HG02623 (cell line): Measurements from ENCODE around the gene APOBEC3H.

ENCODE experiments used
- ATAC-seq: cut with Tn5 transposase; IDR thresholded peaks from one replicate; pipeline ENCODE4 v1.9.1; 2021; ENCODE audit warnings: moderate library complexity; ENCODE audit not compliant: unreplicated experiment

APOBEC3H gene

DNA sequence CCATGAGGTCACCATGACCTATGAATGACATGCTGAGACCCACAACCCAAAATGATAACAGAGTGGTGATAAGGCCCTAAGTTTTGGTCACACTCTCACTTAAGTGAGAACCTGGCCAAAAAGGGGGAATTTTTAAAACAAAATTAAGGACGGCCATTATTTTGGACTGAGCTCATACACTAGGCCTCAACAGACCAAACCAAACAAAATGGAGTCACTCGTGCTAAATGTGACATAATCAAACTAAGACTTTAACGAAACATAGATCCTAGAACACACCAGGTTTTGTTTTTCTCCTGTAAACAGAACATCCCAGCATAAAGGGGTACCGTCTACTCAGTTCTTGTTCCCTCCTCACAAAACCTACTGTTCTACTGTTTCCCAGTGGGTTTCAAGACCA lies 11.4 kb downstream of the APOBEC3H start:
- ATAC-seq, result no peak

GRCh38 chr22:39109361-39109760 lies 12.3 kb downstream of the APOBEC3H start:
- no peak for ATAC-seq

- ATAC-seq, result no peak
These were observed 13.9 kb downstream of the APOBEC3H start for GRCh38 chr22:39110631-39111561.

DNA sequence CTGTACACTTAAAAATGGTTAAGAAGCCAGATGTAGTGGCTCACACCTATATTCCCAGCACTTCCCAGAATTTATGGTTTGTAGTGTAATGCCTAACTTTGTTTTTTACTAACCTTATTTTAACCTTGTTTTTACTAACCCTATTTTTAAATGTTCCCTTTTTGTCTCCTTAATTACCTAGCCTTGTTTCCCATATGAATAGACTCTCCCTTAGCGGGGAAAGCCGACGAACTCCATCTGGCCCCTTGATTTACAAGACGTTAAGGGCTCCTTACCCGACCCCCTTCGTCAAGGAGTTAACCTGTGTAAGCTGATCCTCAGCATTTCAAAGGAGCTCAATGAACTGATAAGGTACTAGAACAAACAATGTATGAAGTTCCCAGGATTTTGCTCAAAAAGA lies 17.1 kb downstream of the APOBEC3H start:
- ATAC-seq, result no peak

GRCh38 chr22:39115570-39115969 lies 18.5 kb downstream of the APOBEC3H start:
- ATAC-seq, result no peak

- ATAC-seq, result no peak
These were observed 19.1 kb downstream of the APOBEC3H start for GRCh38 chr22:39115977-39116621.

DNA sequence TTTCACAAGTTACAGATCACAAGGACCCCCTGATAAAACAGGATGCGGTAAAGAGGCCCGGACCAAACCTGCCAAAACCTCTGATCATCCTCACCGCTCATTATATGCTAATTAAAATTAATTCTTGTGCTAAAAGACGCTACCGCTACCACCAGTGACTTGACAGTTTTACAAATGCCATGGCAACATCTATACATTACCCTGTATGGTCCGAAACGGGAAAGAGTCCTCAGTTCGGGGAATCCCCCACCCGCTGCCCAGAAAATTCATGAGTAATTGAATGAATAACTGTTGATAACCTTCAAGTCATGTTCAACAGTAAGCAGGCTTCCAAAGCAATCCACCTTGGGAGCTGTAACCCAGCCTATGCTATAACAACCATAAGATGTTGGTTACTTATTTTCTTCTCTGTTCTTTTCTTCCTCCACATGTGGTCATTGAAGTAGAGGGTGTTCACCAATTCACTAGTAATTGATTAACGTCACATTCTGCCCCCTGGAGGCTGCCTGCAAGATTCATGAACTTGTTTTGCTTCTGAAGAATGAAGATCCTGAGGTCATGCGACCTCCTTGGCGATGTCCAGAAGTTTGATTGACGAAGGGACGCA lies 20.6 kb downstream of the APOBEC3H start:
- ATAC-seq, result no peak

DNA sequence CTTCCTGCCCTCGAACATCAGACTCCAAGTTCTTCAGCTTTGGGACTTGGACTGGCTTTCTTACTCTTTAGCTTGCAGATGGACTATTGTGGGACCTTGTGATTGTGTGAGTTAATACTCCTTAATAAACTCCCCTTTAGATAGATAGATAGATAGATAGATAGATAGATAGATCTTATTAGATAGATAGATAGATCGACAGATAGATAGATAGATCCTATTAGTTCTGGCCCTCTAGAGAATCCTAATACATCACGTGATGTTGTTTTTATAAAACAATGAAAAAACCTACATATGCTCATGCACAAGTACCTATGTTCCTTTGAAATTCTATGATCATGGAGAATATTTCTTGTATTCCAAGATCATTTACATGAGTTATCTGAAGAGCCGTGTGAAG lies 23.9 kb downstream of the APOBEC3H start:
- no peak for ATAC-seq

- no peak for ATAC-seq
These were observed 25.9 kb downstream of the APOBEC3H start for GRCh38 chr22:39122772-39123470.

DNA sequence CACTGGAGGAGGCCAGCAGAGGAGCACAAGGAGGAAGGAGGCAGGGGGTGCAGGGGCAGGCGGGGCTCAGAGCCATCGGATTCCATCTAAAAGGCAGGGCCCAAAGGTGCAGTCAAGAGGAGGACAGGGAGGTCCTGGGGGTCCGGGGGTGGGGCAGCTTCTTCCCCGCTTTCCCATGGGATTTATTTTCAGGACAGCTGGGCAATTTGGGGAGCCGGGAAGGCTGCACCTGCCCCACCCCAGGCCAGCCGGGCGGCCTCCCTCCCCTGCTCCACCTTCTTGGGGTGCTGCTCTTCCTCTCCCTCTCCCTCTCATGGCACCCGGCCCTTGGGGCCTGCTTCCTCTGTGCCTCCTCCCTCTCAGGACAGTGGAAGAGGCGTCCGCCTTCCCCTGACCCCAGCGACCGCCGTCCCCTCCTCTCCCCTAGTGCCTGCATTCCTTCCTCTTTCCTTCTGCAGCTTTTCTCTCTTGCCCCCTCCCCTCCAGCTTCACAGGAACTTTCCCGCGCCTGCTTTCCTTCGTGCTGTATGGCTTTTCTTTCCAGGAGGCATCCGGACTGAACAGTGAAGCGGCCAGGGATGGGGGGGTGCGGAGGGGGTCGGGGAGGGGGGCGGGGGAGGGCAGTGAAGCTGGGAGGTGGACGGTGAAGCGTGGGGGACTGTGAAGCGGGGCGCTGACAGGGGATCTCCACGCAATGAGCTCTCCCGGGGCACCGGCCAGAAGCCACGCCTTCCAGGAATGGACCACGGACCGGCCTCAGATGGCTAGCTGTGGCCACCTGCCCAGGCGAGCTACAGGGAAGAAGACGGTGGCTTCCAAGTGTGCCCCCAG lies 26.9 kb downstream of the APOBEC3H start:
- no peak for ATAC-seq

DNA sequence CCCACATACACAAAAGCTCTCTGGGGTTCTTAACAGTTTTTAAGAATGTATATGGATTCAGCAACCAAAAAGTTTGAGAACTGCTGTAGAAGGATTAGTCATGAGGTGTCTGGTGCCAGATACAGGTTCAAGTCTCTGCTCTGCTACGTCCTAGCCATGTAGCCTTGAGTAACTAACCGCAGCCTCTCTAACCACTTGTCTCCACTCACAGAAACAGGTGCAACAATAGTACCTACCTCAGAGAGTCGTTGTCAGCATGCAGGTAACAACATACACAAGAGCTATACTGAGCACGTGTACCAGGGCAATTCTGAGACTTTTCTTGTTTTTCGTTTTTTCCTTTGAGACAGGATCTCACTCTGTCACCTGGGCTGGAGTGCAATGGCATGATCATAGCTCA lies 28.6 kb downstream of the APOBEC3H start:
- no peak for ATAC-seq

DNA sequence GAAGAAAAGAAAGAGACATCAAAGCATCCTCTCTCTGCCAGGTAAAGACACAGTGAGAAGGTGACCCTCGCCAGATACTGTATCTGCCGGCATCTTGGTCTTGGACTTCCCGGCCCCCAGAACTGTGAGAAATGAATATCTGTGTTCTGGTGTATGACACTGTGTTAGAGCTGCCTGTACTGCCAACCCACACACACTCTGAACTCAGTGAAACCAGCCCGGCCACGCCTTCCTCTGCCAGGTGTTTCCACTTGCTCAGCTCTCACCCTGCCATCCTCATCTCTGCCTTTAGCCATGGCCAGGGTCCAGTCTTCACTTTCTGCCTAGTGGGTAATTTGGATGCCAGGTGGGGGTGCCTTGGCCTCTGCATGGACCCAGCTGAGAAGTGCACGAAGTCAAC lies 31.5 kb downstream of the APOBEC3H start:
- ATAC-seq, result no peak

DNA sequence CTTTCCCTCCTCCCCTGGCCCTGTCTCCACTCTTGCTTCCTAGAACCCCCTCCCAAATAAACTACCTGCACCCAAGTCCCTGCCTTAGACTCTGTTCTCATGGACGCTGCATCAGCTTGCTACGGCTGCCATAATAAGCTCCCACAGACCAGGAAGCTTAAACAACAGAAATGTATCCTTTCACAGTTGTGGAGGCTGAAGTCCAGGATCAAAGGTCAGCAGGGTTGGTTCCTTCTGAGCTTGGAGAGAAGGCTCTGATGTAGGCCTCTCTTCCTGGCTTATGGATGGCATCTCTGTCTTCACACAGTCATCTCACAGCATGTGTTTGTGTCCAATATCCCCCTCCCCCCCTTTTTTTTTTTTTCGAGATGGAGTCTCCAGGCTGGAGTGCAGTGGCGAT lies 32.0 kb downstream of the APOBEC3H start:
- no peak for ATAC-seq

DNA sequence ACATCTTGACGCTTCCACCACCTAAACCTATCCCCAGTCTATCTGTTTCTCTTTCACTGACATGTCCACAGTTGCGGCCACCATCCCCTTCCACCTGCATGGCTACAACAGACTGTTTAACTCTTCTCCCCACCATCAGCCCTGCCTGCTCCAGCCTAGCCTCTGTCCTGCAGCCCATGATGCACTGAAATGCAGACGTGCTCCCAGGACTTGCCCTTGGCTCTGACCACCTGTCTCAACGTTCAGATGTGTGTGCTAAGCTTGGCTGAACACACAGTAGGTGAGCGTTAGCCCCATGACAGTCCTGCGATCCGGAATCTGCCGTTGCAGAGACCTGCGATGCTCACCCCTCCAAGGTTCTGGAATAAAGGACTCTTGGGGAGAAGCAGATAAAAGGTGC lies 32.7 kb downstream of the APOBEC3H start:
- no peak for ATAC-seq

- no peak for ATAC-seq
These were observed 33.2 kb downstream of the APOBEC3H start for GRCh38 chr22:39130152-39130704.

GRCh38 chr22:39130892-39131855 lies 34.1 kb downstream of the APOBEC3H start:
- ATAC-seq, result no peak

DNA sequence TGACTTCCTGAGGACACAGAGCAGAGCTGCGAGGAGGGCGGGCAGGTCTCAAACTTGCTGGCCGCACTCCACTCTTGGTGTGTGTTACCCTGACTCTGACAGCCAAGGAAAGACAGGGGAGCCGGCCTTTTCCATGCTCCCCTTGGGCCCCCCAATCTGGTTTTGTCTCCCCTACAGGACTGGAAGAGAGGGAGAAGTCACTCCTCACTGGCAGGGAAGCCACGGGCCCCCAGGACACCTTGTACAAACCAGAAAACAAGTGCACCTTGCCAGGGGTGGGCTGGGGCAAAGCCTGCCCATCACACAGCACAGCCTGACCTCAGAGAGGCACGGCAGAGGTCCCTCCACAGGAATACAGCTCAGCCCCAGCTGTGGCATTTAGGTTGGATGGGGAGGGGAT lies 35.2 kb downstream of the APOBEC3H start:
- no peak for ATAC-seq

DNA sequence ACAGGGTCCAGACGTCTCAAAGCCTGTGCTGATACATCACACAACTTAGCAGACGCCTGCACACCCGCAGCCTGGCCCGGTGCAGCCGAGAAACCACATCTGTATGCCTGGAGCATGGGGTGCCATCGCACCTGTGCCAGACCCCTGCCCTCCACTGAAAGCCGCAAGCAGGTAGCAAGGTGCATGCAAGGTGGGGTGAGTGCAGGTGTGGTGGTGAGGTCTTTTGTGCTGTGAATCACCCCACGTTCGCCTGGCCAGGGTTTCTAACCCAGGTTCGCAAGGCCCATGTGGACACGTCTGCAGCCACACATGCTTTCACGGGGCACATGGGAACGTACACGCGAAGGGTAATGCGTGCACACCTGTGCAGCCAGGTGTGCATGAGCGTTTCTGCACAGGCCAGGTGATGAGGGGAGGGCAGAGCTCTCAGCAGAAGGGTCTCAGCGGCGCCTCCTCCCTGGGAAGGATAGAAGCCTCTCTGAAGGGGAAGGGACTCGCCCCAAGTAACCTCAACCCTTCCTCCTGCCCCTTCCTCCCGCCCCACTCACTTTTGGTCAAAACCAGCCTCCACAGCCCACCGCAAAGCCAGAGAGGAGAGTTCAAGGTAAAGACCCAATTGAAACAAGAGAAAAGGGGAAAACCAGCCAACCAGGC lies 36.0 kb downstream of the APOBEC3H start:
- no peak for ATAC-seq
